ENCODE measurements around the gene GSTA2.

GRCh38 chr6:52739627-52740026 lies 23.6 kb downstream of the GSTA2 start:
- no peak for TF ChIP-seq EZH2phosphoT487 (IDR thresholded peaks at IDR 0.05; ENCODE audit: borderline replicate concordance, low read depth)
- TF ChIP-seq GABPA (IDR thresholded peaks at IDR 0.05; ENCODE audit: low read depth): no peak
